ENCODE results near the gene PTPRJ.

PTPRJ gene

GRCh38 chr11:48124880-48125279, 144.5 kb downstream of the PTPRJ start:
- H3K79me1 ChIP-seq (replicated peaks; ENCODE audit: low read length, poor library complexity, severe bottlenecking): peaks cover 55% of the 10 kb centered on the region
- WGBS: 96% methylated on average over 11 of the region's 11 CpGs
- DNase-seq: no peak

GRCh38 chr11:48125866-48126265, 145.5 kb downstream of the PTPRJ start:
- Histone ChIP-seq H3K27ac (ENCODE audit: low read length, poor library complexity, severe bottlenecking) (no peak overlapping the region), H3K79me1 (replicated peaks; ENCODE audit: low read length, poor library complexity, severe bottlenecking) (peaks cover 55% of the 10 kb centered on the region), H3K23ac (ENCODE audit: low read length in 2 of 2) (no peak overlapping the region), H3K18ac (ENCODE audit: low read depth in 1 of 2, low read length in 2 of 2) (no peak overlapping the region), H2AFZ (ENCODE audit: low read depth, low read length) (no peak overlapping the region), H2BK15ac (ENCODE audit: low read depth, poor library complexity, severe bottlenecking) (no peak overlapping the region), H4K91ac (ENCODE audit: low read length) (no peak overlapping the region), H3K4me2 (ENCODE audit: low read length, poor library complexity, severe bottlenecking) (no peak overlapping the region), H3K9me3 (ENCODE audit: control insufficient read depth, low read length) (no peaks in the 10 kb centered on the region), H4K8ac (ENCODE audit: low read length) (no peak overlapping the region), H3K4me1 (ENCODE audit: control insufficient read depth, insufficient read depth, low read depth, low read length) (peaks cover 4% of the 10 kb centered on the region), H3K36me3 (ENCODE audit: control insufficient read depth in 1 of 2, insufficient read depth in 2 of 2, low read depth in 1 of 2, low read length in 2 of 2) (peaks cover 47 to 63% of the 10 kb centered on the region in 2 experiments), H3K4me3 (ENCODE audit: insufficient read depth in 1 of 2, low read depth in 1 of 2, low read length in 2 of 2) (no peak overlapping the region), H3K27me3 (ENCODE audit: control insufficient read depth in 1 of 2, insufficient read depth in 1 of 2, low read length in 2 of 2) (no peaks in the 10 kb centered on the region), H2BK5ac (ENCODE audit: low read depth, low read length, poor library complexity, severe bottlenecking) (no peak overlapping the region), H3K14ac (ENCODE audit: low read length in 2 of 2) (no peak overlapping the region), H2AK5ac (ENCODE audit: low read length, severe bottlenecking) (no peak overlapping the region), H2BK120ac (ENCODE audit: low read depth, low read length) (no peak overlapping the region), H2BK12ac (ENCODE audit: low read length in 2 of 2) (no peak overlapping the region), H3K4ac (ENCODE audit: low read depth in 1 of 2, low read length in 2 of 2) (no peak overlapping the region), H3K9ac (ENCODE audit: low read length) (no peak overlapping the region)
- no peak for DNase-seq
- WGBS: 97% methylated on average over 6 of the region's 6 CpGs

More at GRCh38 chr11:48124880-48125279, 144.5 kb downstream of the PTPRJ start:
- H3K4me3 ChIP-seq (ENCODE audit: insufficient read depth in 1 of 2, low read depth in 1 of 2, low read length in 2 of 2): no peak overlapping the region
- H2BK120ac ChIP-seq (ENCODE audit: low read depth, low read length): no peak overlapping the region
- no peak overlapping the region for H3K27ac ChIP-seq (ENCODE audit: low read length, poor library complexity, severe bottlenecking)
- no peak overlapping the region for H3K14ac ChIP-seq (ENCODE audit: low read length in 2 of 2)
- no peak overlapping the region for H4K8ac ChIP-seq (ENCODE audit: low read length)
- H2AFZ ChIP-seq (ENCODE audit: low read depth, low read length): no peak overlapping the region
- no peak overlapping the region for H2AK5ac ChIP-seq (ENCODE audit: low read length, severe bottlenecking)
- no peak overlapping the region for H2BK5ac ChIP-seq (ENCODE audit: low read depth, low read length, poor library complexity, severe bottlenecking)
- peaks cover 39 to 60% of the 10 kb centered on the region in 2 experiments for H3K36me3 ChIP-seq (ENCODE audit: control insufficient read depth in 1 of 2, insufficient read depth in 2 of 2, low read depth in 1 of 2, low read length in 2 of 2)
- no peak overlapping the region for H4K91ac ChIP-seq (ENCODE audit: low read length)
- H2BK15ac ChIP-seq (ENCODE audit: low read depth, poor library complexity, severe bottlenecking): no peak overlapping the region
- no peak overlapping the region for H3K18ac ChIP-seq (ENCODE audit: low read depth in 1 of 2, low read length in 2 of 2)
- no peaks in the 10 kb centered on the region for H3K27me3 ChIP-seq (ENCODE audit: control insufficient read depth in 1 of 2, insufficient read depth in 1 of 2, low read length in 2 of 2)
- H3K4me2 ChIP-seq (ENCODE audit: low read length, poor library complexity, severe bottlenecking): no peak overlapping the region
- H3K9me3 ChIP-seq (ENCODE audit: control insufficient read depth, low read length): no peaks in the 10 kb centered on the region
- no peak overlapping the region for H3K4ac ChIP-seq (ENCODE audit: low read depth in 1 of 2, low read length in 2 of 2)
- H2BK12ac ChIP-seq (ENCODE audit: low read length in 2 of 2): no peak overlapping the region
- H3K23ac ChIP-seq (ENCODE audit: low read length in 2 of 2): no peak overlapping the region
- no peak overlapping the region for H3K9ac ChIP-seq (ENCODE audit: low read length)
- H3K4me1 ChIP-seq (ENCODE audit: control insufficient read depth, insufficient read depth, low read depth, low read length): peaks cover 4% of the 10 kb centered on the region

GRCh38 chr11:48127521-48128183, 147.3 kb downstream of the PTPRJ start:
- H3K4me3 ChIP-seq (ENCODE audit: insufficient read depth in 1 of 2, low read depth in 1 of 2, low read length in 2 of 2): no peak overlapping the region
- DNase-seq: no peak
- no peak overlapping the region for H4K91ac ChIP-seq (ENCODE audit: low read length)
- H3K4me1 ChIP-seq (ENCODE audit: control insufficient read depth, insufficient read depth, low read depth, low read length): peaks cover 4% of the 10 kb centered on the region
- H3K27ac ChIP-seq (ENCODE audit: low read length, poor library complexity, severe bottlenecking): no peak overlapping the region
- no peak overlapping the region for H3K9ac ChIP-seq (ENCODE audit: low read length)
- H3K9me3 ChIP-seq (ENCODE audit: control insufficient read depth, low read length): no peaks in the 10 kb centered on the region
- no peaks in the 10 kb centered on the region for H3K27me3 ChIP-seq (ENCODE audit: control insufficient read depth in 1 of 2, insufficient read depth in 1 of 2, low read length in 2 of 2)
- no peak overlapping the region for H2BK12ac ChIP-seq (ENCODE audit: low read length in 2 of 2)
- WGBS: 97% methylated on average over 22 of the region's 22 CpGs
- no peak overlapping the region for H2AK5ac ChIP-seq (ENCODE audit: low read length, severe bottlenecking)
- H2BK5ac ChIP-seq (ENCODE audit: low read depth, low read length, poor library complexity, severe bottlenecking): no peak overlapping the region
- no peak overlapping the region for H3K4me2 ChIP-seq (ENCODE audit: low read length, poor library complexity, severe bottlenecking)
- H2AFZ ChIP-seq (ENCODE audit: low read depth, low read length): no peak overlapping the region
- H3K36me3 ChIP-seq (ENCODE audit: control insufficient read depth in 1 of 2, insufficient read depth in 2 of 2, low read depth in 1 of 2, low read length in 2 of 2): peaks cover 52 to 61% of the 10 kb centered on the region in 2 experiments
- H3K4ac ChIP-seq (ENCODE audit: low read depth in 1 of 2, low read length in 2 of 2): no peak overlapping the region
- no peak overlapping the region for H3K18ac ChIP-seq (ENCODE audit: low read depth in 1 of 2, low read length in 2 of 2)
- no peak overlapping the region for H2BK120ac ChIP-seq (ENCODE audit: low read depth, low read length)
- H3K14ac ChIP-seq (ENCODE audit: low read length in 2 of 2): no peak overlapping the region
- H2BK15ac ChIP-seq (ENCODE audit: low read depth, poor library complexity, severe bottlenecking): no peak overlapping the region
- H4K8ac ChIP-seq (ENCODE audit: low read length): no peak overlapping the region
- H3K23ac ChIP-seq (ENCODE audit: low read length in 2 of 2): no peak overlapping the region
- peaks cover 49% of the 10 kb centered on the region for H3K79me1 ChIP-seq (replicated peaks; ENCODE audit: low read length, poor library complexity, severe bottlenecking)

- Histone ChIP-seq H3K9ac (ENCODE audit: low read length) (no peak overlapping the region), H3K18ac (ENCODE audit: low read depth in 1 of 2, low read length in 2 of 2) (no peak overlapping the region), H3K4me3 (ENCODE audit: insufficient read depth in 1 of 2, low read depth in 1 of 2, low read length in 2 of 2) (no peak overlapping the region), H3K23ac (ENCODE audit: low read length in 2 of 2) (no peak overlapping the region), H2AFZ (ENCODE audit: low read depth, low read length) (no peak overlapping the region), H3K4ac (ENCODE audit: low read depth in 1 of 2, low read length in 2 of 2) (no peak overlapping the region), H2BK15ac (ENCODE audit: low read depth, poor library complexity, severe bottlenecking) (no peak overlapping the region), H4K8ac (ENCODE audit: low read length) (no peak overlapping the region), H2BK5ac (ENCODE audit: low read depth, low read length, poor library complexity, severe bottlenecking) (no peak overlapping the region), H2AK5ac (ENCODE audit: low read length, severe bottlenecking) (no peak overlapping the region), H3K9me3 (ENCODE audit: control insufficient read depth, low read length) (no peaks in the 10 kb centered on the region), H3K27me3 (ENCODE audit: control insufficient read depth in 1 of 2, insufficient read depth in 1 of 2, low read length in 2 of 2) (no peaks in the 10 kb centered on the region), H3K27ac (ENCODE audit: low read length, poor library complexity, severe bottlenecking) (no peak overlapping the region), H3K79me1 (replicated peaks; ENCODE audit: low read length, poor library complexity, severe bottlenecking) (peaks cover 39% of the 10 kb centered on the region), H2BK120ac (ENCODE audit: low read depth, low read length) (no peak overlapping the region), H2BK12ac (ENCODE audit: low read length in 2 of 2) (no peak overlapping the region), H4K91ac (ENCODE audit: low read length) (no peak overlapping the region), H3K4me2 (ENCODE audit: low read length, poor library complexity, severe bottlenecking) (no peak overlapping the region), H3K14ac (ENCODE audit: low read length in 2 of 2) (no peak overlapping the region), H3K4me1 (ENCODE audit: control insufficient read depth, insufficient read depth, low read depth, low read length) (peaks cover 2% of the 10 kb centered on the region), H3K36me3 (ENCODE audit: control insufficient read depth in 1 of 2, insufficient read depth in 2 of 2, low read depth in 1 of 2, low read length in 2 of 2) (peaks cover 46 to 53% of the 10 kb centered on the region in 2 experiments)
- WGBS: 96% methylated on average over 5 of the region's 6 CpGs
- no peak for DNase-seq
These were observed 149.5 kb downstream of the PTPRJ start for GRCh38 chr11:48129697-48130395.
